ENCODE measurements around the gene KCNH4. TPM values are rescaled to one million over a fixed set of nuclear protein-coding genes. Genes with fewer than 3 reads are reported as not detected.

KCNH4 gene
- total and polyA plus RNA-seq, 4 donors: 0.30 to 2.1 (median 0.78) TPM

GRCh38 chr17:42131232-42131631, 49.7 kb downstream of the KCNH4 start:
- DNase-seq (ENCODE audit: low read depth in 4 of 6, low spot score in 6 of 6): no peak
- H3K27me3 ChIP-seq (ENCODE audit: control insufficient read depth, insufficient read depth, low read length): no peaks in the 10 kb centered on the region
- H3K4me3 ChIP-seq (ENCODE audit: low read depth, low read length): no peak overlapping the region
- peaks cover 37% of the 10 kb centered on the region for H3K4me1 ChIP-seq (ENCODE audit: control insufficient read depth, insufficient read depth, low read length)
- H3K27ac ChIP-seq (ENCODE audit: low read depth, low read length): peak overlapping the region; percentile 72
- H3K9me3 ChIP-seq (ENCODE audit: control insufficient read depth, insufficient read depth, low read length): no peaks in the 10 kb centered on the region
- H3K36me3 ChIP-seq (ENCODE audit: control insufficient read depth, insufficient read depth, low read length): peaks cover 45% of the 10 kb centered on the region
- 85% methylated on average over 3 of the region's 4 CpGs for WGBS (ENCODE audit: insufficient coverage)

GRCh38 chr17:42130310-42130936, 50.5 kb downstream of the KCNH4 start:
- Histone ChIP-seq H3K36me3 (ENCODE audit: control insufficient read depth, insufficient read depth, low read length) (peaks cover 53% of the 10 kb centered on the region), H3K27me3 (ENCODE audit: control insufficient read depth, insufficient read depth, low read length) (no peaks in the 10 kb centered on the region), H3K4me3 (ENCODE audit: low read depth, low read length) (no peak overlapping the region), H3K27ac (ENCODE audit: low read depth, low read length) (peak overlapping the region; percentile 72), H3K9me3 (ENCODE audit: control insufficient read depth, insufficient read depth, low read length) (no peaks in the 10 kb centered on the region), H3K4me1 (ENCODE audit: control insufficient read depth, insufficient read depth, low read length) (peaks cover 37% of the 10 kb centered on the region)
- DNase-seq (ENCODE audit: low read depth in 4 of 6, low spot score in 6 of 6): no peak
- 92% methylated on average over 10 of the region's 16 CpGs for WGBS (ENCODE audit: insufficient coverage)

- H3K9me3 ChIP-seq (ENCODE audit: control insufficient read depth, insufficient read depth, low read length): no peaks in the 10 kb centered on the region
- H3K4me1 ChIP-seq (ENCODE audit: control insufficient read depth, insufficient read depth, low read length): peaks cover 37% of the 10 kb centered on the region
- no peak overlapping the region for H3K27ac ChIP-seq (ENCODE audit: low read depth, low read length)
- no peak for DNase-seq (ENCODE audit: low read depth in 4 of 6, low spot score in 6 of 6)
- 88% methylated on average over 4 of the region's 8 CpGs for WGBS (ENCODE audit: insufficient coverage)
- H3K27me3 ChIP-seq (ENCODE audit: control insufficient read depth, insufficient read depth, low read length): no peaks in the 10 kb centered on the region
- H3K36me3 ChIP-seq (ENCODE audit: control insufficient read depth, insufficient read depth, low read length): peaks cover 58% of the 10 kb centered on the region
- H3K4me3 ChIP-seq (ENCODE audit: low read depth, low read length): no peak overlapping the region
Observed at GRCh38 chr17:42129109-42129837, 51.7 kb downstream of the KCNH4 start.

GRCh38 chr17:42127414-42127813, 53.5 kb downstream of the KCNH4 start:
- Histone ChIP-seq H3K4me1 (ENCODE audit: control insufficient read depth, insufficient read depth, low read length) (peaks cover 25% of the 10 kb centered on the region), H3K27me3 (ENCODE audit: control insufficient read depth, insufficient read depth, low read length) (no peaks in the 10 kb centered on the region), H3K4me3 (ENCODE audit: low read depth, low read length) (no peak overlapping the region), H3K27ac (ENCODE audit: low read depth, low read length) (no peak overlapping the region), H3K36me3 (ENCODE audit: control insufficient read depth, insufficient read depth, low read length) (peaks cover 67% of the 10 kb centered on the region), H3K9me3 (ENCODE audit: control insufficient read depth, insufficient read depth, low read length) (no peaks in the 10 kb centered on the region)
- DNase-seq (ENCODE audit: low read depth in 4 of 6, low spot score in 6 of 6): no peak
- 80% methylated on average over 2 of the region's 6 CpGs for WGBS (ENCODE audit: insufficient coverage)

- 96% methylated on average over 3 of the region's 3 CpGs for WGBS (ENCODE audit: insufficient coverage)
- DNase-seq (ENCODE audit: low read depth in 4 of 6, low spot score in 6 of 6): no peak
Observed at GRCh38 chr17:42126836-42127235, 54.1 kb downstream of the KCNH4 start.

GRCh38 chr17:42125565-42125964, 55.4 kb downstream of the KCNH4 start:
- Histone ChIP-seq H3K9me3 (ENCODE audit: control insufficient read depth, insufficient read depth, low read length) (no peaks in the 10 kb centered on the region), H3K27ac (ENCODE audit: low read depth, low read length) (no peak overlapping the region), H3K27me3 (ENCODE audit: control insufficient read depth, insufficient read depth, low read length) (no peaks in the 10 kb centered on the region), H3K36me3 (ENCODE audit: control insufficient read depth, insufficient read depth, low read length) (peaks cover 66% of the 10 kb centered on the region), H3K4me3 (ENCODE audit: low read depth, low read length) (no peak overlapping the region), H3K4me1 (ENCODE audit: control insufficient read depth, insufficient read depth, low read length) (peaks cover 27% of the 10 kb centered on the region)
- DNase-seq (ENCODE audit: low read depth in 4 of 6, low spot score in 6 of 6): no peak
- WGBS (ENCODE audit: insufficient coverage): 81% methylated on average over 8 of the region's 12 CpGs

More at GRCh38 chr17:42126836-42127235, 54.1 kb downstream of the KCNH4 start:
- H3K4me3 ChIP-seq (ENCODE audit: low read depth, low read length): no peak overlapping the region
- H3K36me3 ChIP-seq (ENCODE audit: control insufficient read depth, insufficient read depth, low read length): peaks cover 72% of the 10 kb centered on the region
- H3K27ac ChIP-seq (ENCODE audit: low read depth, low read length): no peak overlapping the region
- no peaks in the 10 kb centered on the region for H3K27me3 ChIP-seq (ENCODE audit: control insufficient read depth, insufficient read depth, low read length)
- H3K4me1 ChIP-seq (ENCODE audit: control insufficient read depth, insufficient read depth, low read length): peaks cover 30% of the 10 kb centered on the region
- no peaks in the 10 kb centered on the region for H3K9me3 ChIP-seq (ENCODE audit: control insufficient read depth, insufficient read depth, low read length)

- no peak overlapping the region for H3K4me3 ChIP-seq (ENCODE audit: low read depth, low read length)
- no peak for DNase-seq (ENCODE audit: low read depth in 4 of 6, low spot score in 6 of 6)
- no peak overlapping the region for H3K27ac ChIP-seq (ENCODE audit: low read depth, low read length)
- no peaks in the 10 kb centered on the region for H3K27me3 ChIP-seq (ENCODE audit: control insufficient read depth, insufficient read depth, low read length)
- 80% methylated on average over 1 of the region's 3 CpGs for WGBS (ENCODE audit: insufficient coverage)
- H3K36me3 ChIP-seq (ENCODE audit: control insufficient read depth, insufficient read depth, low read length): peaks cover 56% of the 10 kb centered on the region
- no peaks in the 10 kb centered on the region for H3K9me3 ChIP-seq (ENCODE audit: control insufficient read depth, insufficient read depth, low read length)
- H3K4me1 ChIP-seq (ENCODE audit: control insufficient read depth, insufficient read depth, low read length): peaks cover 28% of the 10 kb centered on the region
Observed at GRCh38 chr17:42124256-42124655, 56.7 kb downstream of the KCNH4 start.

- Histone ChIP-seq H3K4me3 (ENCODE audit: low read depth, low read length) (no peak within 1 kb of the TSS), H3K27me3 (ENCODE audit: control insufficient read depth, insufficient read depth, low read length) (no peaks in the 10 kb centered on the region), H3K36me3 (ENCODE audit: control insufficient read depth, insufficient read depth, low read length) (peaks cover 56% of the 10 kb centered on the region), H3K4me1 (ENCODE audit: control insufficient read depth, insufficient read depth, low read length) (peaks cover 28% of the 10 kb centered on the region), H3K27ac (ENCODE audit: low read depth, low read length) (peak within 1 kb of the TSS; percentile 57), H3K9me3 (ENCODE audit: control insufficient read depth, insufficient read depth, low read length) (no peaks in the 10 kb centered on the region)
- WGBS (ENCODE audit: insufficient coverage): 47% methylated on average over 61 of the region's 61 CpGs
- peak in 2 of 6 donors; percentile 23 to 29 for DNase-seq (ENCODE audit: low read depth in 4 of 6, low spot score in 6 of 6)
Observed at GRCh38 chr17:42122371-42123303, 58.3 kb downstream of the KCNH4 start, which contains the start of gene HSPB9. HSPB9 (plus strand) TSS chr17:42122804; CDS start chr17:42122851, 47 bp downstream.

Data from spinal cord (tissue), 10 donors.